ENCODE data around the gene GLMP.

DNA sequence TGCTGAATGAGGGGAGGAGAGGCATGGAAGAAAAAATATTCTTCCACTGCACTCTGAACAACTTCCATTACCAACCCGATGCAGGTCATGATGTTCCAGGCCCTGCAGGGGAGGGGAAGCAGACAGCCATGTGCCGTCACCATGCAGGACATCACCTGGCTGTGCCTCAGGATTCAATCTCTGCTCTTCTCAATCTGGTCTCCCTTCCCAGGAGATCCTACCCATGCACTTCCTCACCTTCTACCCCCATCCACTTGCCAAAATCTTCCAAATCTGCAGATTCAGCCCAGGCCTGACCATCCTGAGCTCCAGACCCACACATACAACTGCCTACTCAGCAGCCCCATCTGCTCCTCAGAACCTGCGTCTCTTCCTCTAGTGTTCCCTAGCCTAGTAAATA lies 41.8 kb downstream of the GLMP start:
- no peak for TF ChIP-seq POLR2A (IDR thresholded peaks at IDR 0.05)
- TF ChIP-seq, protein P1, sequence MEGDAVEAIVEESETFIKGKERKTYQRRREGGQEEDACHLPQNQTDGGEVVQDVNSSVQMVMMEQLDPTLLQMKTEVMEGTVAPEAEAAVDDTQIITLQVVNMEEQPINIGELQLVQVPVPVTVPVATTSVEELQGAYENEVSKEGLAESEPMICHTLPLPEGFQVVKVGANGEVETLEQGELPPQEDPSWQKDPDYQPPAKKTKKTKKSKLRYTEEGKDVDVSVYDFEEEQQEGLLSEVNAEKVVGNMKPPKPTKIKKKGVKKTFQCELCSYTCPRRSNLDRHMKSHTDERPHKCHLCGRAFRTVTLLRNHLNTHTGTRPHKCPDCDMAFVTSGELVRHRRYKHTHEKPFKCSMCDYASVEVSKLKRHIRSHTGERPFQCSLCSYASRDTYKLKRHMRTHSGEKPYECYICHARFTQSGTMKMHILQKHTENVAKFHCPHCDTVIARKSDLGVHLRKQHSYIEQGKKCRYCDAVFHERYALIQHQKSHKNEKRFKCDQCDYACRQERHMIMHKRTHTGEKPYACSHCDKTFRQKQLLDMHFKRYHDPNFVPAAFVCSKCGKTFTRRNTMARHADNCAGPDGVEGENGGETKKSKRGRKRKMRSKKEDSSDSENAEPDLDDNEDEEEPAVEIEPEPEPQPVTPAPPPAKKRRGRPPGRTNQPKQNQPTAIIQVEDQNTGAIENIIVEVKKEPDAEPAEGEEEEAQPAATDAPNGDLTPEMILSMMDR (IDR thresholded peaks at IDR 0.05), result no peak

All from tibial nerve (tissue), 3 donors.